ENCODE measurements around the gene MED31. TPM values are rescaled to one million over a fixed set of nuclear protein-coding genes. Genes with fewer than 3 reads are reported as not detected.

Gene MED31
- total and polyA plus RNA-seq, 3 donors from 2014 or later: 14.9 to 31.3 (median 19.3) TPM

- intact Hi-C loops (cut with DNase I; ENCODE audit: low total_unique reads): no loop called here
- no peaks in the 10 kb centered on the region for H3K9me3 ChIP-seq
- H3K4me1 ChIP-seq: no peaks in the 10 kb centered on the region
- H3K27ac ChIP-seq: no peak overlapping the region
- no peak overlapping the region for H3K4me3 ChIP-seq
- no peak for DNase-seq
- no peaks in the 10 kb centered on the region for H3K36me3 ChIP-seq (ENCODE audit: low read depth, missing control alignments)
- H3K27me3 ChIP-seq: no peaks in the 10 kb centered on the region
- 96 to 100% methylated on average over 1 to 3 of the region's 3 CpGs for WGBS, 2 donors
- TF ChIP-seq POLR2A (IDR thresholded peaks at IDR 0.05): no peak
Observed at GRCh38 chr17:6683730-6684459, 32.5 kb upstream of the MED31 start.

- intact Hi-C loops (cut with DNase I; ENCODE audit: low total_unique reads): no loop called here
- H3K36me3 ChIP-seq (ENCODE audit: low read depth, missing control alignments): no peaks in the 10 kb centered on the region
- no peak for TF ChIP-seq CTCF (IDR thresholded peaks at IDR 0.05)
- H3K9me3 ChIP-seq: no peaks in the 10 kb centered on the region
- H3K4me3 ChIP-seq: no peak overlapping the region
- H3K27ac ChIP-seq: no peak overlapping the region
- no peaks in the 10 kb centered on the region for H3K4me1 ChIP-seq
- 91 to 97% methylated on average over 3 of the region's 3 CpGs for WGBS, 2 donors
- no peak for DNase-seq
- no peaks in the 10 kb centered on the region for H3K27me3 ChIP-seq
Observed at GRCh38 chr17:6683081-6683684, 31.8 kb upstream of the MED31 start.

GRCh38 chr17:6682339-6682738, 30.9 kb upstream of the MED31 start:
- no peaks in the 10 kb centered on the region for H3K9me3 ChIP-seq
- intact Hi-C loops (cut with DNase I; ENCODE audit: low total_unique reads): no loop called here
- no peak overlapping the region for H3K4me3 ChIP-seq
- WGBS, 2 donors: 84 to 87% methylated on average over 4 of the region's 4 CpGs
- DNase-seq: no peak
- H3K27me3 ChIP-seq: no peaks in the 10 kb centered on the region
- TF ChIP-seq POLR2A (IDR thresholded peaks at IDR 0.05) (no peak), CTCF (IDR thresholded peaks at IDR 0.05) (no peak)
- H3K27ac ChIP-seq: no peak overlapping the region
- H3K4me1 ChIP-seq: no peaks in the 10 kb centered on the region
- H3K36me3 ChIP-seq (ENCODE audit: low read depth, missing control alignments): no peaks in the 10 kb centered on the region

GRCh38 chr17:6681671-6682070, 30.3 kb upstream of the MED31 start:
- Histone ChIP-seq H3K4me3 (no peak overlapping the region), H3K27ac (no peak overlapping the region), H3K4me1 (no peaks in the 10 kb centered on the region), H3K36me3 (ENCODE audit: low read depth, missing control alignments) (no peaks in the 10 kb centered on the region), H3K27me3 (no peaks in the 10 kb centered on the region), H3K9me3 (no peaks in the 10 kb centered on the region)
- intact Hi-C loops (cut with DNase I; ENCODE audit: low total_unique reads): no loop called here
- no peak for DNase-seq
- 56 to 84% methylated on average over 5 of the region's 5 CpGs for WGBS, 2 donors
- TF ChIP-seq POLR2A (IDR thresholded peaks at IDR 0.05) (no peak), CTCF (IDR thresholded peaks at IDR 0.05) (no peak)

GRCh38 chr17:6681176-6681575, 29.8 kb upstream of the MED31 start:
- no peaks in the 10 kb centered on the region for H3K36me3 ChIP-seq (ENCODE audit: low read depth, missing control alignments)
- H3K4me3 ChIP-seq: no peak overlapping the region
- no peaks in the 10 kb centered on the region for H3K9me3 ChIP-seq
- WGBS, 2 donors: 77 to 81% methylated on average over 4 of the region's 4 CpGs
- DNase-seq: no peak
- intact Hi-C loops (cut with DNase I; ENCODE audit: low total_unique reads): no loop called here
- H3K27ac ChIP-seq: no peak overlapping the region
- H3K4me1 ChIP-seq: no peaks in the 10 kb centered on the region
- H3K27me3 ChIP-seq: no peaks in the 10 kb centered on the region
- TF ChIP-seq CTCF (IDR thresholded peaks at IDR 0.05): no peak
- no peak for TF ChIP-seq POLR2A (IDR thresholded peaks at IDR 0.05)

All from testis (tissue), 3 donors.